Measurements from ENCODE around the gene OR2F1. TPM values are rescaled to one million over a fixed set of nuclear protein-coding genes. Genes with fewer than 3 reads are reported as not detected.
A peak's percentile ranks its signal among the peaks of the same experiment; 100 is the strongest.

OR2F1 gene
- total RNA-seq, 2 experiments from 2014 or later, result not detected

GRCh38 chr7:143973870-143974416, 19.3 kb downstream of the OR2F1 start:
- no peak overlapping the region for H3K4me3 Mint-ChIP-seq
- no peaks in the 10 kb centered on the region for H3K36me3 Mint-ChIP-seq (ENCODE audit: low read depth)
- peaks cover 13% of the 10 kb centered on the region for H3K27me3 Mint-ChIP-seq
- no peaks in the 10 kb centered on the region for H3K9me3 Mint-ChIP-seq
- no peak for DNase-seq
- H3K4me1 Mint-ChIP-seq, result no peaks in the 10 kb centered on the region
- H3K27ac Mint-ChIP-seq, result no peak overlapping the region
- ChIA-PET CTCF (no interaction called here), POLR2A (no interaction called here)

- H3K4me1 Mint-ChIP-seq, result no peaks in the 10 kb centered on the region
- CTCF ChIA-PET, result no interaction called here
- no peak overlapping the region for H3K27ac Mint-ChIP-seq
- no peaks in the 10 kb centered on the region for H3K36me3 Mint-ChIP-seq (ENCODE audit: low read depth)
- peaks cover 16% of the 10 kb centered on the region for H3K27me3 Mint-ChIP-seq
- no peak overlapping the region for H3K4me3 Mint-ChIP-seq
- POLR2A ChIA-PET, result no interaction called here
- H3K9me3 Mint-ChIP-seq, result no peaks in the 10 kb centered on the region
- DNase-seq, result no peak
Measured at GRCh38 chr7:143974459-143974858, 19.8 kb downstream of the OR2F1 start.

GRCh38 chr7:143975617-143976016, 21.0 kb downstream of the OR2F1 start:
- Mint-ChIP-seq H3K4me1 (no peaks in the 10 kb centered on the region), H3K27me3 (peaks cover 20% of the 10 kb centered on the region), H3K9me3 (no peaks in the 10 kb centered on the region), H3K27ac (no peak overlapping the region), H3K4me3 (no peak overlapping the region), H3K36me3 (ENCODE audit: low read depth) (no peaks in the 10 kb centered on the region)
- POLR2A ChIA-PET, result interaction anchor here (0.6 kb wide), 1 partner anchor 9 kb away, joined by 3 read pairs; no protein-coding TSS in a partner anchor
- DNase-seq, result no peak
- CTCF ChIA-PET, result no interaction called here

DNA sequence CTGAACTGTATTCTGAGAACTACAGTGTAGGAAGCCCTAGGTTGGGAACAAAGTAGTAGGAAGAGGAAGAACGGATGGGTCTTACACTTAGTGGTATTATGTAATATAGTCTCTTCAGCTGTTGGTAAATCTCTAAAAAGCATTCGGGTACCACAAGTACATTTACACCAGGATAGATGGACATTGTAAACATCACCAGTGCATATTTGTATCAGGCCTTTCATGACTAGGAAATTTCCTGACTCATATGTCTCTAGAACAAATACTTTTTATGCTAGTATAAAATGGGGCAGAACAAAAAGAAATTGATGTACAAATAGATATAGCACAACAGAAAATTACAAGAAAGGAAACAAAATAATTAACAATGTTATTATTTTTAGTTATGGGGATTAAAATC, 23.9 kb downstream of the OR2F1 start:
- H3K27ac Mint-ChIP-seq, result no peak overlapping the region

GRCh38 chr7:143979359-143979758, 24.7 kb downstream of the OR2F1 start:
- Mint-ChIP-seq H3K27me3 (peaks cover 18% of the 10 kb centered on the region), H3K9me3 (no peaks in the 10 kb centered on the region), H3K27ac (no peak overlapping the region), H3K4me3 (no peak overlapping the region), H3K36me3 (ENCODE audit: low read depth) (no peaks in the 10 kb centered on the region), H3K4me1 (no peaks in the 10 kb centered on the region)
- POLR2A ChIA-PET, result no interaction called here
- CTCF ChIA-PET, result no interaction called here
- DNase-seq, result no peak

More for the DNA sequence above, 23.9 kb downstream of the OR2F1 start:
- no peaks in the 10 kb centered on the region for H3K4me1 Mint-ChIP-seq
- no peaks in the 10 kb centered on the region for H3K36me3 Mint-ChIP-seq (ENCODE audit: low read depth)
- no peak for DNase-seq
- peaks cover 18% of the 10 kb centered on the region for H3K27me3 Mint-ChIP-seq
- no peak overlapping the region for H3K4me3 Mint-ChIP-seq
- ChIA-PET POLR2A (no interaction called here), CTCF (no interaction called here)
- H3K9me3 Mint-ChIP-seq, result no peaks in the 10 kb centered on the region

DNA sequence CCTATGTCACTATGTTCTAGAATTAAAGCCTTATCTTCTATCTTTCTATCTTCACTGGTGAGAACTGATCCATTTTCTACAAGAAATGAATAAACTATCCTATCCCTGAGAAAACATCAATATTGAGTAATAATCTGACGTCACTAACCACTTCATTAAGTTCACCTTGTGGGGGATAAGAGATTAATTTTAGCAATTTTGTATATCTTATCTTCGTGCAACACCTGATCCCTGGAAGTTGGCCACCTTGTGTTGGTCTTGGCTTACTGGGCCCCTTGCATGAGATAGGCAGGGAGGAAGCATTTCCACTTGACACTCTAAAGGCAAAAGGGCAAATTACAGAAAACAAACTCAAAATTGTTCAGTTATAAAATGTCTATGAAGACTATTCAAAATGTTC, 25.4 kb downstream of the OR2F1 start:
- Mint-ChIP-seq H3K27me3 (peaks cover 13% of the 10 kb centered on the region), H3K4me1 (no peaks in the 10 kb centered on the region), H3K4me3 (no peak overlapping the region), H3K27ac (no peak overlapping the region), H3K9me3 (no peaks in the 10 kb centered on the region), H3K36me3 (ENCODE audit: low read depth) (no peaks in the 10 kb centered on the region)
- DNase-seq, result no peak
- CTCF ChIA-PET, result no interaction called here
- POLR2A ChIA-PET, result no interaction called here

GRCh38 chr7:143980746-143981510, 26.3 kb downstream of the OR2F1 start:
- H3K9me3 Mint-ChIP-seq, result no peaks in the 10 kb centered on the region
- no peaks in the 10 kb centered on the region for H3K4me1 Mint-ChIP-seq
- H3K27me3 Mint-ChIP-seq, result peaks cover 13% of the 10 kb centered on the region
- no peak for DNase-seq
- H3K4me3 Mint-ChIP-seq, result no peak overlapping the region
- POLR2A ChIA-PET, result no interaction called here
- no peak overlapping the region for H3K27ac Mint-ChIP-seq
- CTCF ChIA-PET, result no interaction called here
- H3K36me3 Mint-ChIP-seq (ENCODE audit: low read depth), result no peaks in the 10 kb centered on the region

DNA sequence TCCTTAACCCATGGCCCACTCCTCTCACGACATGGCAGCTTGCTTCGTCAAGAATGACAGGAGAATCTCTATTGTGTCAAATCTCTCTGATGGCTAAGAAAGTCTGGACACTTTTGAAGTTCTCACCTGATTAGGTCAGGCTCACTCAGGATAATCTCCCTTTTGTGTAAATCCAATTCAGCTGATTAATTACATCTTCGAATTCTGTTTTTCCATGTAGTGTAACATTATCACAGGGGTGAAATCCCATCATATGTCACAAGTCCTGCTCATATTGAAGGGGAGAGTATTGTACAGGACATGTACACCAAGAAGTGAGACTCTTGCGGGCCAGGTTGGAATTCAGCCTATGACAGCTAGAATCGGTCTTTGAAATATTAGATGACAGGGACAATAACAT, 29.3 kb downstream of the OR2F1 start:
- peaks cover 7% of the 10 kb centered on the region for H3K27me3 Mint-ChIP-seq
- H3K4me3 Mint-ChIP-seq, result no peak overlapping the region
- no peaks in the 10 kb centered on the region for H3K36me3 Mint-ChIP-seq (ENCODE audit: low read depth)
- H3K9me3 Mint-ChIP-seq, result peaks cover 3% of the 10 kb centered on the region
- H3K4me1 Mint-ChIP-seq, result peaks cover 12% of the 10 kb centered on the region
- ChIA-PET CTCF (no interaction called here), POLR2A (no interaction called here)
- DNase-seq, result no peak
- H3K27ac Mint-ChIP-seq, result no peak overlapping the region

- H3K4me3 Mint-ChIP-seq, result no peak overlapping the region
- CTCF ChIA-PET, result no interaction called here
- POLR2A ChIA-PET, result no interaction called here
- DNase-seq, result no peak
- peaks cover 2% of the 10 kb centered on the region for H3K36me3 Mint-ChIP-seq (ENCODE audit: low read depth)
- H3K9me3 Mint-ChIP-seq, result peaks cover 13% of the 10 kb centered on the region
- H3K4me1 Mint-ChIP-seq, result peaks cover 12% of the 10 kb centered on the region
- H3K27me3 Mint-ChIP-seq, result no peaks in the 10 kb centered on the region
- peak overlapping the region; percentile 7 for H3K27ac Mint-ChIP-seq
Measured at GRCh38 chr7:143987513-143987912, 32.9 kb downstream of the OR2F1 start.

DNA sequence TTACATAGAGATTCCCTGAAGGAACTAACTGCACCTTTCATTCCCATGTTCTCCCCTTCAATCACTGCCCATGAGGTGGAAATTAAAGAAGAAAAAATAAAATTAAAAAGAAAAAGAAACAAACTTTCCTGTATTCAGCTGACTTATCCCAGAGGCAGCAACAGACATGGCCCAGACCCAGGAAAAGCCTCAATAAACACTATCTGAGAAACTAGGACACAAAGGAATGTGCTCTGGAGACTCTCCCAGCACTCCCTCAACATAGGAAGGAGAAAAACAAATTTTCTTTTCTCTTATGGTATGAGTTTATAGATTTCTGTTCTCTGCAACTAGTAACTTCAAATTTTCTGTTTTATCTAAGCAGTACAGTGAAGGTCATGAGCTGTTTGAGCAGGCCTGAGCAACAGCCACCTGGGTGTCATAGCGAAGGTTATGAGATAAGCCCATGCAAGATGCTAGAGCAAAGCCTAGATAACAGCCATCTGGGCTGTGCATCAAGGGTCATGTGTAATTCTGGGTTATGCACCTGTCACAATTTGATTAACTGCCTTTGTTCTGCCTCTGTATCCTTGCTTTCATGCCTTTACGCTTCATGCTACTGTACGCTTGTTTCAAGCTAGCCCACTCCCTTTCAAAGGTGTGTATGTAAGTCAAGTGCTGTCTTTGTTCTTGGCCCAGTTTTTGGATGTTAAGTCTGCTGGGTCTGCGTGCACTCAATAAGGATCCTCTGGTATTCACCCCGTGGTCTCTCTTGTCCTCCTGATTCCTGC, 34.5 kb downstream of the OR2F1 start:
- Mint-ChIP-seq H3K4me1 (peaks cover 12% of the 10 kb centered on the region), H3K27me3 (peaks cover 2% of the 10 kb centered on the region), H3K36me3 (ENCODE audit: low read depth) (peaks cover 2% of the 10 kb centered on the region), H3K27ac (no peak overlapping the region), H3K9me3 (peaks cover 13% of the 10 kb centered on the region), H3K4me3 (no peak overlapping the region)
- no peak for DNase-seq
- CTCF ChIA-PET, result no interaction called here
- POLR2A ChIA-PET, result no interaction called here

DNA sequence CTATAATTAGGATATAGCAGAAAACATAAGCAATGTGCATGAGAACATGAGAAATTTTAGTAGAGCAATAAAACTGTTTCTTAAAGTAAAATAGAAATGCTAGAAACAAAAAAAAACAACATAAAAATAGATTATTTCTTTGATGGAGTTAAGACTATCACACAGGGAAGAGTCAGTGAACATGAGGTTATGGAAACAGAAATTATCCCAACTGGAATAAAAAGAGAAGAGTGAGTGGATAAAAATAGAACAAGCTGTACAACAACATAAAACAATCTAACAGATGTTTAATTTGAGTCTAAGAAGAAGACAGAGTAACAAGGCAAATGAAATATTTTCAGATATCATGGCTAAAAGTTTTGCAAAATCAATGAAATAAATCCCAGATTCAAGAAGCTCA, 38.0 kb downstream of the OR2F1 start:
- Mint-ChIP-seq H3K27ac (no peak overlapping the region), H3K36me3 (ENCODE audit: low read depth) (peaks cover 2% of the 10 kb centered on the region), H3K27me3 (peaks cover 6% of the 10 kb centered on the region), H3K4me1 (peaks cover 2% of the 10 kb centered on the region), H3K4me3 (no peak overlapping the region), H3K9me3 (peaks cover 10% of the 10 kb centered on the region)
- POLR2A ChIA-PET, result no interaction called here
- CTCF ChIA-PET, result no interaction called here
- DNase-seq, result no peak

- POLR2A ChIA-PET, result no interaction called here
- peaks cover 10% of the 10 kb centered on the region for H3K9me3 Mint-ChIP-seq
- no peak overlapping the region for H3K4me3 Mint-ChIP-seq
- H3K27me3 Mint-ChIP-seq, result peaks cover 6% of the 10 kb centered on the region
- CTCF ChIA-PET, result no interaction called here
- H3K27ac Mint-ChIP-seq, result no peak overlapping the region
- DNase-seq, result no peak
- peaks cover 2% of the 10 kb centered on the region for H3K36me3 Mint-ChIP-seq (ENCODE audit: low read depth)
- no peaks in the 10 kb centered on the region for H3K4me1 Mint-ChIP-seq
Measured at GRCh38 chr7:143993924-143994323, 39.3 kb downstream of the OR2F1 start.

DNA sequence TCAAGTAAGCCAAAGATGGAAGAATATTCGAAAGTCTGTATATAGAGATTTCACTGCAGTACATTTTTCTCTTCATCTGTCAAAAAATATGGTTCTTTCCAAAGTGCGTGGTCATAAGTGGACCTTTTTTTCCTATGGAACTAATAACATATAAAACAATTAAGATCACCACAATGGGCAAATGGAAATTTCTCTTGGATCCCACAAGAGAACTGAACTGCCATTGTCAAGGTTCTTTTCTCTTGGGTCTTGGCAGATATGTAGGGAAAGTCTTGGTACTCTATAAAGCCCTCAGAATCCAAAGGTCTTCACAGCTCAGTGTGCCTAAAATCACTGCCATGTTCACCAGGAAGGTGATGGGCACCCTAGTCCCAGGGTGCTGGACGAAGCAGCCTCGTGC, 45.4 kb downstream of the OR2F1 start, which contains the start of gene OR6B1:
Gene OR6B1, plus strand, starts transcription at position 301 of the 400 bp plus-strand sequence. CDS start 3,677 bp downstream, outside the sequence.
- H3K9me3 Mint-ChIP-seq, result no peaks in the 10 kb centered on the region

More for the DNA sequence above, 45.4 kb downstream of the OR2F1 start, which contains the start of gene OR6B1:
- no peak for DNase-seq
- ChIA-PET CTCF (no interaction called here), POLR2A (no interaction called here)
- H3K4me3 Mint-ChIP-seq, result no peak within 1 kb of the TSS
- H3K36me3 Mint-ChIP-seq (ENCODE audit: low read depth), result no peaks in the 10 kb centered on the region
- no peak within 1 kb of the TSS for H3K27ac Mint-ChIP-seq
- no peaks in the 10 kb centered on the region for H3K4me1 Mint-ChIP-seq
- peaks cover 9% of the 10 kb centered on the region for H3K27me3 Mint-ChIP-seq

Data from activated CD4-positive, alpha-beta T cell treated with anti-CD3 and anti-CD28 coated beads, Interleukin-2, amount 10 ng/mL, durations not matched to agents 7 days and 5 days (primary cell).